ENCODE data around the gene NEU2.

NEU2 gene

DNA sequence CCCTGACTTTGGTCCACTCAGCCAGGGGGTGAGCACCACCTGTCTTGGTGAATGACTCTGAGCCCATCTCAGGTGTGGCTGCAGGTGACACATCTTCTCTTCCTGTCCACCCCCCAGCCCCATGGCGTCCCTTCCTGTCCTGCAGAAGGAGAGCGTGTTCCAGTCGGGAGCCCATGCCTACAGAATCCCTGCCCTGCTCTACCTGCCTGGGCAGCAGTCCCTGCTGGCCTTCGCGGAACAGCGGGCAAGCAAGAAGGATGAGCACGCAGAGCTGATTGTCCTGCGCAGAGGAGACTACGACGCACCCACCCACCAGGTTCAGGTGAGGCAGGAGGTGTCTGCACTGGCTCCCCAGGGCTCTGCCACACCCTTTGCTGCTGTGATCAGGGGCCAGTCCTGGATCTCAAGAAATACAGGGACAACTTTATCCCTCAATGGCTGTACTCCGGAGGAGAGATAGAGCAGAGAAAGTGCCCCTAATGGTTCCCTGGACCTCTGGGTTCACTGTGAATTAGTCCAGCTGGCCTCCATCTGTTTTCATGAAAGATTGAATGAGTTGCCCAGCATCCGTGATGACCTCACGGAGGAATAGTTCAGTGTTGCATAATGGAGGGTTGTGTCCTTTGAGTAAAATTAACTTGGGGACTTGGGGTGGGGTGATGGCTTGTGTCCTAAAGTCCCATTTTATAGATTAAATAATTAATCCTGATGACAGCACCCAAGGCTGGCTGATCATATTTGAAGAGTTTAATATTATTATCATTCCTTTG, at the start of gene NEU2:
Gene NEU2 (plus strand): TSS at position 122 of the 770 bp plus-strand sequence. CDS start 0 bp downstream, at position 122.
- no peak for DNase-seq

DNA sequence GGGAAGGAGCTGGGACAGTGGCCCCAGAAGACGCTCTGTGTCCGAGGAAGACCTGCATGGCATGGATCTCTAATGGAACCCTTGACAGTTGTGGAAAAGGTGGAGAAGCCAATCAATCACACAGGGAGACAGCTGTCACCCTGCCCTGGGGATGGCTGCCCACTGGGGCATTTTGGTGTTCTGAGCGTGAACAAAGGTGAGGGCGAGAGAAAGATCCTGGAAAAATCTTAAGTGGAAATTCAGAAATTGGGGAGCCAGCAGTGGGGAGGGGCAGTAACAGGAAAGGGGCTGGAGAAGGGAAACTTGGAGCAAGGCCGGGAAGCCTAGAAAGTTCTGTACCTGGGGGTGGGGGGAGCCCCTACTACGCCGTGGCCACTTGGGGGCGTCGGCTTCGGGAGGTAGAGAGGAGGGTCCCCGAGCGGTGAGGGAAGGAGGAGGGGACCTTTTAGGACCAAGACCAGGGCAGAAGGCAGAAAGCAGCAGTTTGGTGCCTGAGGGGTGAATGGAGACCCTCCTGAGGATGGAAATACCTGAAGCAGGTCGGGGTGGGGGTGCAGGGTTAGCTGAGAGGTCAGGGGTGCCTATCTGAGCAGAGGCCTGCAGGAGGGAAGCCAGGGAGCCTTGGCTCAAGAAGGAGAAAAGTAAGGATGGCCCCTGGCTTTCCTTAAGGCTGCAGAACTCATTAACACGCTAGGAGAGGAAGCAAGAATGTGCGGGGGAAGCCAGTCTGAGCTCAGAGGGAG, 49.4 kb upstream of the NEU2 start:
- DNase-seq, result no peak

DNA sequence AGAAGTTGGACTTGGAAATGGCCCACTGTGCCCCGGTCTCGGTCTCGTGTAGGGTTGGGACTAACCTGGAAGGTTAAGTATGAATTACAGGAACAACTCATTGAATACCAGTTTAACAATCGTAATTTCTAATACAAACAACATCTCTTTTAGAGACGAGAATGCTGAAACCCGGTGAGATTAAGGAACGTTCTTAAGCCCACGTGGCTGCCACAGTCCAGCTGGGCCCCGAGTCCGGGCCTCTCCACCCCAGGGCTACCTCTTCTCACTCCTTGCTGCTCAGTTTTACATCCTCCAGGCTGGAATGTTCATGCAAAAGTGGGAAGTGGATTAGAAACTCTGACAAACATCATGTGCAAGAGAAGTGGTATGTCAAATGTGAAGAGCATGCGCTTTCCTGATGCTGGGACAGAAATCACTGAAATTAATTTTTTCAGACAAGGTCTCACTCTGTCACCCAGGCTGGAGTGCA, 48.8 kb upstream of the NEU2 start:
- no peak for DNase-seq

DNA sequence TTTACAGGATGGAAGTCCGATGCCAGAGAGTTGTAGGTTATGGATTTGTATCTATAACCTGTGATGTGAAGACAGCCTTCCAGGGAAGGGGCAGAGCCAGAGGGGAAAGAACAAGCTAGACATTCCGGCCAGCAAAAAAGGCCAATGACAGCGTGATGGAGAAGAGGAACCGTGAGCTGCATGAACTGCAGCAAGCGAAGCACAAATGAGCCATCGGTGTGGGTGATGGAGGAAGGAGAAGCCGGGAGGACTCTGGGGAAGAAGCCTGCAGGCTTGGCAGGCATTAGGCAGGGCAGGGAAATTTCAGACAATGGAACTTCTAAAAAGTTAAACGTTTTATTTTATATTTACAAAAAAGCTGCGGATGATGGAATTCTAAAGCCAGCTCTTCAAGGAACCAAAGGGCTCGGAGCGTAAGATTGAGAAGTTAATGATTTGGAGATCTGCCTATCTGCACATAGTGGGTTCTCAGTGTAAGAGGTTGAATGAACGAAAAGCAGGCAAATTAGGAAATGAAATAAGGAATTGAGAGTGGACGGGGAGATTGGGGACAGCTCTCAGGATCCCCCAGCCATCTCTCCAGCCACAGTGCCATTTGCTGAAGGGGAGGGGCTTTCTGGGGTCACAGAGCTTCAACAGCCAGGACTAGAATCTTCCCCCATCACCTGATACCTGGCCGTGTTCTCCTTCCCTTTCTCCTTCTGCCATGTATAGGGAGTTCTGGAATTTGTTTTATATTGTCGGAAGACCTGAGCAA, 47.8 kb upstream of the NEU2 start:
- no peak for DNase-seq

DNA sequence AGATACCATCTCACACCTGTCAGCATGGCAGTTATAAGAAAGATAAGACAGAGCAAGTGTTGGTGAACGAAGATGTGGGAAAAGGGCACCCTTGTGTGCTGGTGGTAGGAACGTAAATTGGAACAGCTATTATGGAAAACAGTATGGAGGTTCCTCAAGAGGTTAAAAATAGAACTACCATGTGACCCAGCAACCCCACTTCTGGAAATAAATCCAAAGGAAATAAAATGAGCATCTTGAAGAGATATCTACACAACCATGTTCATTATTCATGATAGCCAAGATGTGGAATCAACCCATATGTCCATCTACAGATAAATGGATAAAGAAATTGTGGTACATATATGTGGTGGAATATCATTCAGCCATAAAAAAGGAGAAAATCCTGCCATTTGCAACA, 46.3 kb upstream of the NEU2 start:
- no peak for DNase-seq

DNA sequence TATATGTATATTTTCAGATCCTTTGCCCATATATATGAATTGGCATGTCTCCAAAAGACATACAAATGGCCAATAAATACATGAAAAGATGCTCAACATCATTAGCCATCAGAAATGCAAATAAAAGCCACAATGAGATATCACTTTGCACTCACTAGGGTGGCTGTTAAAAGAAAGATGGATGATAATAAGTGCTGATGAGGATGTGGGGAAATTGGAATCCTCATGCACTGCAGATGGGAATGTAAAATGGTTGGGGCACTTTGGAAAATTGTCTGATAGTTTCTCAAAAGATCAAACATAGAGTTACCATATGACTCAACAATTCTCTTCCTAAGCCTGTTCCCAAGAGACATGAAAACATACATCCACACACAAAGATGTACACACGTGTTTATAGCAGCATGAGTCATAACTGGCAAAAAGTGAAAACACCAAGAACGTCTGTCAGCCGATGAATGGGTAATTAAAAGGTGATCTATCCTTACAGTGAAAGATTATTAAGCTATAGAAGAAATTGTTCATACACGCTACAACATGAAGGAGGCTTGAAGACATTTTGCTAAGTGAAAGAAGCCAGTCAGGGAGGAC, 39.1 kb upstream of the NEU2 start:
- no peak for DNase-seq

DNA sequence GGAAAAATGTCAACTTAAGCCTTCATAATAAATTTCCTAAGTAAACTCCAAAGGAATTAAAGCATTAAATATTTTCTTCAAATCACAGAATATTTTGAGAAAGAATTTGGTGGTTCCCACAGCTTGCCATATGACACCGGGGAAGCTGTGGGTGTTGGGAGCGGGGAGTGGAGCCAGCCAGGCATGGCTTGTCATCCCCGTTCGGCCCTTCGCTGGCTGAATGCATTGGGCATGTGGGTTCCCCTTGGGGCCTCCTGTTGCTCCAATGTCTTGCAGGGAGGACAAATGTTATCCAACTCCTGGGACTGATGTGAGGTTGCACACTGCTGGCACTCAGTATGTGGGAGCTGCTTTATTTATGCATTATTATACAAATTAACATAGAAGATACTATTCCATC, 38.0 kb upstream of the NEU2 start:
- DNase-seq, result no peak

DNA sequence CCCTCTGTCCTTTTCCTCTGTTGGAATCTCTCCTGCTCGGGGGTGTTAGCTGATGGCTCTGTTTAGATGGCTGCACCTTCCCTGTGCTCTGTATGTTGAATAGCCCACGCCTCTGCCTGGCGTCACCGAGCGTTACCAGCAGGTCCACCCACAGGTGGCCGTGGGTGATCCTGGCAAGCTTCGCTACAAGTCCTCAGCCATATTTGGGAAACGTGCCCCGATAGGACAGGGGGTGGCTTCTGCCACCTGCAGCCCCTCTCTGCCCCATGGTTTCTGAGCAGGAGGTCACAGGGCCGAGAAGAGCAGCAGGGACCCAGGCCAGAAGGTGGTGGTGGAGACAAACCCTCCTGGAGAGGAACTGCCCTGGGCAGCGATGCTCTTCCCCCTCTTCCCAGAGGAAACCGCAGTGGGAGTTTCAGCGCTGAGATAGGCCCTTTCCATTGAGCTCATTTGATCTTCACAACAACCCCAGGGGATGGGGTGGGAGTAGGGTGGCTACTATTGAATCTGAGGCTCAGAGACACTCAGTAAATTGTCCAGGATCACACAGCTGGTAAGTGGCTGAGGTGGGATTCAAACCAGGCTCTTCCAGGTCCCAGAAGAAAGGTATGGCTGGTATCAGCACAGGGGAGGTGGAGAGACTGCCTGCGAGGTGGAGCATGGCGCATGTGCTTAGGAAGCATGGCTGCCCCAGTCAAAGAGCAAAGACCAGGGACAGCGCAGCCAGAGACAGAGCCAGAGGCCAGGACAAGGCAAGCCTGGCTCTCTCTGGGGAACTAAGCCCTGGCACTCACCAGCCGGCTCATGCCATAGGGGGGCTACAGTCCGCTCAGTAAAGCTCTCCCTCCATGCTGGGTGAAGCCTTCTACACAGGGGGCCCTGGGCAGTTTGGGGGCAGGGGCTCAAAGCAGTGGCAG, 34.5 kb upstream of the NEU2 start:
- DNase-seq, result no peak

DNA sequence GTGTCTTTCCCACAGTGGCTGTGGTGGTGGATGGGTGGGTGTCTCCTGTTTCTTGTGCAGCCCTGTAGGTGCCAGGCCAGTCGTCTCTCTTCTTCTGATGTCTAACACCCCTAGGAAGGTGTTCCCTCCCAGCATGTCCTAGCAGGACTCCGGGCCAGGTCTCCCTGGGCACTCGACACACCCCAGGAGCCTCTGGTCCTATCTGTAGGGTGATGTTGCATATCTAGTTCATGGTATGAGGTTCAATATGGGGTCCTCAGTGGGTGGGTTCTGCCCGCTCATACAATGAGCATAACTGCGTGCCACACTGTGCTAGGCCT, 33.8 kb upstream of the NEU2 start:
- no peak for DNase-seq

DNA sequence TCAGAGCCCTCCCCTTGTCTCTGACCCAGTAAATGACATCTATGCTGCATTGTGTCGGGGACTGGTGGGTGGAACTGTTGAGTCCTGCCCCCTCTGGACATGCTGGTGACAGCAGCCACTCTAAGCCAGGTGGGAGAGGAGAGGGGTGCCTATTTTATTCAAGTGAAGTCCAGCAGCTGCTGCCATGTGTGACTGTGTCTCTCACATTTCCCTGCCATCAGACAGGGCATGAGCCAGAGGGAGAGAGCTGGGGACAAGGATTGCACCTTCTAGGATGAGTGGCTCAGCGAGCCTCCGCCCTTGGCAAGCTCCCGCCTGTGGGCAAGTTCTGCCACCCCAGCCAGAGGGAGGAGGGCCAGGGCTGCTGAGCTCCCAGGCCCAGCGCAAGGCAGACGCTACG, 33.1 kb upstream of the NEU2 start:
- no peak for DNase-seq

DNA sequence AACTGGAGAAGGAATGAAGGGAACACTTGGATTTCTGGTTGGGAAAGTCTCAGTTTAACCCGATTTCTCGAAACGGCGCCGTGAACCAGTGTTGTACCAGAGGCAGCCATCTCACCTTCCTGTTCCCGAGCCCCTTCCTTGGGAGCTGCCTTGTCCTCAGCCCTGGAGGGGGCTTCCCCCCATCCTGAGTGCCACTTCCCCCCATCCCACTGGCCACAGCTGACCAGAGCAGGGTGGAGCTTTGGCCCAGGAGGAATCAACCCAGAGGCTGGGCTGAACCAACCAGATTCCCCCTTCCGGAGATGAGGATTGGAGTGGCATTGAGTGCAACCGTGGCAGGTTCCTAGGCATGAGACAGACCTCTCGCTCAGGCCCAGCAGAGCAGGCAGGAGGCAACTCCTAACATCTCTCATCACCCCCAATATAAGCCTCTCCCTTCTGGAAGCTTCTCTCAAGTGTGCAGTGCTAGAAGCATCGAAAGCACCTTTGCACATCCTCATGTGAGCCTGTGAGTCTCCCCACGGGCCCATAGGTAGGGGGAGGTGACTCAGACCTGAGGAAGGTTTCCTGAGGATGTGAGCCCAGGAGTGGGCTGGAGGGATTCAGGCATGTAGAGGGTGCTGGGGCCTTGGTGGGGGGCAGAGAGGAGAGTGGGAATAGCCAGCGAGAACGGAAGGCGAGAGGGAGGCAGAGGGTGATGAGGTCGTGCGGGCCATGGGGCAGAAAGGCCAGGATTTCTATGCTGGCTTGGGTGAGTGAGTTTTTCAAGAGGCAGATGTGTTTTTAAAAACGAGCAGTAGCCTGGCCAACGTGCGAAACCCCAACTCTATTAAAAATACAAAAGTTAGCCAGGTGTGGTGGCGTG, 31.4 kb upstream of the NEU2 start:
- DNase-seq, result no peak

DNA sequence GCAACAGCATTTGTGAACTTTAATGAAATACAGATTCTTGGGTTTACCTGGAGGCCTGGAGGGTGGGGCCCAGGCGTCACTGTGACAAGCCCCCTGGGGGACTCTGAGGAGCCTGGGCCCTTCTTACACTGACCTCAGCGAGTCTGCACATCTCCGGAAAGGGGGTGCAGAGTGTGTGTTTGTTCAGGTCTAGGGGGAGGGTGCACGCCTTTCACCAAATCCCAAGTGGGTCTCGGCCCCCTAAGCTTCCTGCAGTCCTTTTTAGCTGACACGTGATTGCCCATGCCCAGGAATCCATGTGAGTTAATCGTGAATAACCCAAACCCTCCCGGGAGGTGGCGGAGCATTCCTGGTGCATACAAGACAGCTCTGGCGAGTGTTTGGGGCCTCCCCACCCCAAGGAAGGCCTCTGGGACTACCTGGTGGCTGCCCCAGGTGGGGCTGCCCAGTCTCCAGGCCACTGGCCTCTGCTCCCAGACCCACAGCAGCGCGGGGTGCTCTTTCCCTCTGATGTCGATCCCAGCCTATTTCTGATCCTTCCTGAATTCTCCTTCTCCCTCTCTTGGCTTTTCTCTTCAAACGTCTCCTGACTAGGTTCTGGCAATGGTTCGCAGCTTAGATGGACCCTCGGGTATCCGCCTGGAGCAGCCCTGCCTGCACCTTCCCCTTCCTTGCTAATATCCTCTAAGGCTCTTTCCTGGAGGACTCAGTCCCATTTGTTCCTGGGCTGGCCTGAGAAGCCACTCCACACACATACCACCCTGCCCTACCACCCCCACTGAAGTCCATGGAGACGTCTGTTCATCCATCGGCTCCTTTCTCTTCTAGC, 29.4 kb upstream of the NEU2 start:
- no peak for DNase-seq

DNA sequence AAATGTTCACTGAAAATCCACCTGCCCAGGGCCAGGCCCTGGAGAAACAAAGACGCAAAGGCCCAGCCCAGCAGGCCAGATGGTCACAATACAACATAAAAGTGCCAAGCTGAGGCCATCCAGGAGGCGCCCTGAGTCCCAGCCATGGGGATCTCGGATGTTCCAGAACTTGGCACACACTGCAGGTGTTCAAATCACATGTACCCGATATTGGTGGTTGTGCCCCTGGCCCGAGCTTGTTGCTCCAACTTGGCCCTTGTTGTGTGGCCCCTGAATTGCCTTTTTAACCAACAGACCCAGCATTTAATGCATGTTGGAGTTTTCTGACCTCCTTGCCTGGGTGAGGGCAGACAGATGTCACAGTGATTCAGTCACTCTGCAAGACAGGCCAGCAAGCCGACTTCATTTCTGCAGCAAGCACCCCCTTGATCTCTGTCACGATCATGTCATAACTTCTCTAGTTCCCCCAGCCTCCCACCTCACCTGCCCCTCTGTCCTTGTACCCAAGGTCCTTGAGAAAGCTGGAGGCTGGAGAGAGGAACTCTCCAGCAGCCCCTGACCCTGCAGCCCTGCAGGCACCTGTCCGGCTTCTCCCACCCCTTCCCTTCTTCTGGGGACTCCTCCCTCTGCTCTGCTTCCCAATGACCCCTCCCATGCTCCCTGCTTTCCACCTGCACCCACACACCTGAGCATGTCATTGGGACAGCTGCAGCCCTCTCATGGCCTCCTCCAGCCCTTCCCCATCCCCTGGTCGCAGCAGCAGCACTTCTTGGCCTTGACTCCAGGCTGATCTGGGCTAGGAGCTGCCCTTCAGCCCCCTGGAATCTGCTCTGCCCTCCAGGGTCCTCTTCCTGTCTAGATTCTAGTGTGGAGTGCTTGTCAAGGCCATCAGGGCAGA, 28.6 kb upstream of the NEU2 start:
- DNase-seq, result no peak

DNA sequence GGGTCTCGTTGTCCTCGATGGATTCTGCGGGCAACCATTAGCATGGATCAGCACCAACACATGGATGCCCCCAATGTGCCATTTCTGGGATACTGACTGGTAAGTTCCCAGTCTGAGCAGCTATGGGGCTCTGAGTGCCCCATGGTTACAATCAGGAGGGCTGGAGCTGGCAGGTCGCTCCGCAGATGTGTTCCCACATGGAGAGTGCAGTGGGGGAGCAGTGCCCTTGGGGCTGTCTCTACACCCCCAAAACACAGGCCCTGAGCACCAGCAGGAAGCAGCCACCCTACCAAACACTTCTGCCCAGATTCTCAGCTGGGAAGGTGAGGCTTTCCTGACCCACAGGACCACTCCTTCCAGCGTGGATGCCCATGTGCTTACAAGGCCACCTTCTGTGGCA, 27.4 kb upstream of the NEU2 start:
- DNase-seq, result no peak

DNA sequence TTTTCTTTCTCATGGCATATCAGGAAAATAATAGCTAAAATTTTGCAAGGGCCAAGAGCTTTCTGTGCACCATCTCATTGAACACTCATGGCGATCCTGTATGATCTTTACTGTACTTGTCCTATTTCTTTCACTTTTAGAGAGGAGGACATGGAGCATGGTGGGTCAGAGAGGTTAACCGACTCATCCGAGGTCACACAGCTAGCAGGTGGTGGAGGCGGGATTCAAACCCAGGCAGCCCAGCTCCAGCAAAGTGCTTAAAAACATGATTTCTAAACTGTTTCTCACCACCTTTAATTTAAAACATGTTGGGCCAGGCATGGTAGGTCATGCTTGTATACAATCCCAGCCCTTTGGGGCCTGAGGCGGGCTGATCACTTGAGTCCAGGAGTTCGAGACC, 25.8 kb upstream of the NEU2 start:
- no peak for DNase-seq

DNA sequence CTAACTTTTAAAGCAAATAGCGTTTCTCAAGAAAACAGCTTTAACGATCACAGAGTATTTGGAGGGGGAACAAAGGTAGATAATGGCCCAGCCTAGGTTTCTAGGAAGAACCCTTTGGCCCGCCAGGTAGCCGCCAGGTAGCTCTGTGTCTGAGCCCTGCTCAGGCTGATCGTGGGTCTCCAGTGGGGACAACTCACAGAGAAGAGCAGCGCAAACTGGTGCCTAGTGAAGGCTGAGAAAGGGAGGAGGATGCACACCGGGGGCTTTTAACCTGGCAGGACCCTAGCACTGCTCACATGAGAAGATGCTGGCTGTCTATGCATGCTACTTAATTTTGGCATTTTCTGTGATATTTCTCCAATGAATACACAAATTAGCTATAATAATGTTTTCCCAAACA, 25.2 kb upstream of the NEU2 start:
- DNase-seq, result no peak

DNA sequence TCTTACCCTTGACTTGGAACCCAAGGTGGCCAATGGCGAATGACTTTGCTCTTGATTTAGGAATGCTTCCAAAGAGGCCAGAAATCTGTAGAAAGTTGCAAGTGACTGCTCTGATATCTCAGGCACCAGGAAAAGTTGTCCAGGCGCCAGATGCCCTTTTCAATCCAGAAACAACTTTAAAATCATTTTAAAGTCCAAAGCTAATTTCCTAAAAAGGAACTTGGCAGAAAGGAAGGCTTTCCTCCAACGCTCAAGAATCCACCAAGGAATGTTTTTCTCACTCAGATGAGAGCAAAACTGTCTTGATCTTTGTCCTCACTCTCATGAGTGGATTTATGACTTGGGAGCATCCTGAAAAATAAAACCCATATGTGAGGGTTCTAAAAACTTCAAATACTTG, 24.7 kb upstream of the NEU2 start:
- no peak for DNase-seq

DNA sequence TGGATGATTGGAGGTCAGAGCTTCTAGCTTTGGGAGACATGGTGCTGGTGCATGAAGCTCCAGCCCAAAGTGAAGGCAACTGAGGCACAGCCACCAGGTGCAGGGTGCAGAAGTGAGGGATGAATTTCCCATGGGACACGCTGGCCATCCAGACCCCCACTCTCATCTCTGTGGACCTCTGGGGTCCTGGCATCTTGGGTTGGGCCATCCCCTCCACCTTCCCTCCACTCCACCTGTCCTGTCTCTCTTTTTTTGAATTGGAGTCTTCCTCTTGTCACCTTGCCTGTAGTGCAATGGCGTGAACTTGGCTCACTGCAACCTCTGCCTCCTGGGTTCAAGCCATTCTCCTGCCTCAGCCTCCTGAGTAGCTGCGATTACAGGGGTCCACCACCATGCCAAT, 22.8 kb upstream of the NEU2 start:
- DNase-seq, result no peak

DNA sequence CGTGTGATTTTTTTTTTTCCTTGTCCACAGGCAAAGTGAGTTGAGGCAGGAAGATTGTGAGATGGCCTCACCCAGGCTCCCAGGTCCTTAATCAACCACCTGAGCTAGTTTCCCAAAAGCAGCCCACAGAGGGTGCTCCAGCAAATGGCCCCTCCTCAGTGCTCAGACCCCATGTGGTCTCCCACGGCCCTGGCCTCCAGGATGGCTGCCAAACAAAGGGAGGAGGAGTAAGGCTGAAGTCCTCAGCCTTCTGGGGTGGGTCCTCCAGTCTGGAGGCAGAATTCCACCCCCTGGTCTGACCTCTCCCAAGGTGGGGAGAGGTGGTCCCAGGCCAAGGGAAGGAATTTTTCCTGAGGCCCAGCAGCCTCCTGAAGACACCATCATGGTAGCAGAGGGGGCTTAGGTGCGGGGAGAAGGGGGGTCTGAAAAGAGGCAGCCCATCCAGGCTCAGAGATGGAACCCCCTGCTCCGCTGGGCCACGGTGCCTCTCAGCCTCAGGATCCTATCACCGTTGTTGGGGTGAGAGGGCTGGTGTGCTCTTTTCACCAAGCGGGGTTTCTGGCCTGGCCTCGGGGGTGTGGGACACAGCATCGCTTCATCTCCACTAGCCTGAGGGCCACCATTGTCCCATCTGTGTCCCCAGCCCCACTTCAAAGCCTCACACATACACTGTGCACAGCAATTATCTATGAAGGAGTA, 21.8 kb upstream of the NEU2 start:
- DNase-seq, result no peak
